H1 (cell line): ENCODE data around the gene SIPA1L3. TPM values are rescaled to one million over a fixed set of nuclear protein-coding genes. Genes with fewer than 3 reads are reported as not detected.

Experiments used
- CTCF ChIA-PET: fragments of 300-600 bp; sonication (Branson Sonifier 250); formaldehyde crosslinking; loops from one replicate; lab custom pipeline; 2021; ENCODE audit not compliant: partially characterized antibody; lab: Charles Lee
- POLR2A ChIA-PET: fragments of 300-600 bp; sonication (Branson Sonifier 250); formaldehyde crosslinking; loops from one replicate; lab custom pipeline; 2021; ENCODE audit warnings: inconsistent platforms; ENCODE audit not compliant: partially characterized antibody; lab: Charles Lee
- DNase-seq, 2 experiments: peaks; one replicate each; pipeline versions ENCODE4 v3.0.0 to v3.0.0-alpha.2; 2010 to 2022; ENCODE audit warnings: low spot score in 2 of 2, low read depth in 1 of 2, mixed read lengths in 1 of 2
- FAIRE-seq: peaks from 2 replicates; lab custom pipeline; 2011; peaks lifted over from hg19 to GRCh38; lab: Jason Lieb, UNC
- H2AFZ ChIP-seq: 2 replicates; pipeline ENCODE4 v1.8.1; 2012; ENCODE audit warnings: low read length, inconsistent platforms
- H2AK5ac ChIP-seq: 2 replicates; pipeline ENCODE4 v1.6.1; 2013; ENCODE audit warnings: low read depth, low read length
- H2BK120ac ChIP-seq: replicated peaks from 2 replicates; pipeline ENCODE3; 2013; ENCODE audit warnings: low read depth, low read length, inconsistent platforms
- H2BK12ac ChIP-seq: 2 replicates; pipeline ENCODE4 v1.6.1; 2013; ENCODE audit warnings: low read depth, low read length
- H2BK15ac ChIP-seq: 2 replicates; pipeline ENCODE4 v1.6.1; 2013; ENCODE audit warnings: low read length
- H2BK20ac ChIP-seq: 2 replicates; pipeline ENCODE4 v1.6.1; 2013; ENCODE audit warnings: low read length
- H2BK5ac ChIP-seq: 2 replicates; pipeline ENCODE4 v1.6.1; 2013; ENCODE audit warnings: low read depth, low read length
- H3K14ac ChIP-seq: 2 replicates; pipeline ENCODE4 v1.6.1; 2013; ENCODE audit warnings: inconsistent platforms; ENCODE audit not compliant: insufficient read length
- H3K18ac ChIP-seq: 2 replicates; pipeline ENCODE4 v1.6.1; 2013; ENCODE audit warnings: low read length; ENCODE audit errors: extremely low read depth
- H3K23ac ChIP-seq: 2 replicates; pipeline ENCODE4 v1.6.1; 2013; ENCODE audit warnings: inconsistent platforms; ENCODE audit not compliant: insufficient read length
- H3K23me2 ChIP-seq: 2 replicates; pipeline ENCODE4 v1.6.1; 2013; ENCODE audit warnings: low read depth, low read length
- H3K27ac ChIP-seq: 2 replicates; pipeline ENCODE4 v1.6.1; 2011; ENCODE audit warnings: low read depth, low read length, inconsistent platforms
- H3K27me3 ChIP-seq, 4 experiments: replicated peaks in 1 of 4; 1 replicate in 1 of 4; 2 replicates in 3 of 4; pipeline versions ENCODE4 v1.6.1 to v1.8.1; 2011 to 2013; ENCODE audit warnings: low read length in 3 of 4, mild to moderate bottlenecking in 3 of 4, inconsistent platforms in 2 of 4, mixed read lengths in 2 of 4, moderate library complexity in 1 of 4; ENCODE audit not compliant: control insufficient read depth in 3 of 4, insufficient read depth in 3 of 4; ENCODE audit errors: extremely low read depth in 1 of 4
- H3K36me3 ChIP-seq, 4 experiments: 2 replicates each; pipeline versions ENCODE4 v1.6.1 to v1.8.1; 2011 to 2013; ENCODE audit warnings: mild to moderate bottlenecking in 4 of 4, low read length in 3 of 4, moderate library complexity in 2 of 4, control low read depth in 1 of 4, inconsistent platforms in 1 of 4; ENCODE audit not compliant: insufficient read depth in 4 of 4, control insufficient read depth in 2 of 4
- H3K4ac ChIP-seq: replicated peaks from 2 replicates; pipeline ENCODE3; 2013; ENCODE audit warnings: low read length, low read depth, mixed read lengths, inconsistent platforms; ENCODE audit not compliant: insufficient read length
- H3K4me1 ChIP-seq, 4 experiments: replicated peaks in 1 of 4; 1 replicate in 1 of 4; 2 replicates in 3 of 4; pipeline versions ENCODE4 v1.6.1 to v1.8.1; 2011 to 2013; ENCODE audit warnings: low read length in 3 of 4, inconsistent platforms in 2 of 4, mixed read lengths in 1 of 4; ENCODE audit not compliant: insufficient read depth in 4 of 4, control insufficient read depth in 3 of 4
- H3K4me2 ChIP-seq, 2 experiments: 2 replicates each; pipeline versions ENCODE4 v1.6.1 to v1.8.1; 2011 to 2013; ENCODE audit warnings: low read depth in 2 of 2, low read length in 2 of 2, control low read depth in 1 of 2, inconsistent platforms in 1 of 2, mild to moderate bottlenecking in 1 of 2; ENCODE audit not compliant: insufficient read depth in 1 of 2
- H3K4me3 ChIP-seq, 4 experiments: fragments of 200-600, 300-600 bp in 1 of 4; sonication (generic), shearing (Covaris generic), sonication (Bioruptor Twin) in 1 of 4; 2 replicates each; pipeline versions ENCODE4 v1.5.1 to v1.8.1; 2011 to 2016; ENCODE audit warnings: low read length in 4 of 4, low read depth in 3 of 4, control low read depth in 2 of 4, inconsistent platforms in 2 of 4, mild to moderate bottlenecking in 2 of 4, mixed read lengths in 1 of 4, moderate library complexity in 1 of 4; ENCODE audit not compliant: insufficient read depth in 2 of 4; ENCODE audit errors: extremely low read depth in 1 of 4
- H3K56ac ChIP-seq: replicated peaks from 2 replicates; pipeline ENCODE3; 2013; ENCODE audit warnings: low read depth, mild to moderate bottlenecking, mixed read lengths, low read length, inconsistent platforms; ENCODE audit not compliant: insufficient read length
- H3K79me1 ChIP-seq: 2 replicates; pipeline ENCODE4 v1.6.1; 2013; ENCODE audit warnings: low read depth, low read length, control low read depth
- H3K79me2 ChIP-seq, 2 experiments: 2 replicates each; pipeline versions ENCODE4 v1.6.1 to v1.8.1; 2012 to 2013; ENCODE audit warnings: low read length in 2 of 2, mild to moderate bottlenecking in 2 of 2, inconsistent platforms in 1 of 2; ENCODE audit not compliant: insufficient read depth in 2 of 2, control insufficient read depth in 1 of 2
- H3K9ac ChIP-seq, 4 experiments: replicated peaks in 1 of 4; 1 replicate in 1 of 4; 2 replicates in 3 of 4; pipeline versions ENCODE4 v1.6.1 to v1.8.1; 2011 to 2013; ENCODE audit warnings: low read depth in 3 of 4, low read length in 3 of 4, control low read depth in 2 of 4, mild to moderate bottlenecking in 2 of 4, moderate library complexity in 2 of 4, inconsistent platforms in 1 of 4; ENCODE audit errors: extremely low read depth in 1 of 4
- H3K9me3 ChIP-seq, 2 experiments: 2 replicates each; pipeline versions ENCODE4 v1.6.1 to v1.8.1; 2012 to 2013; ENCODE audit warnings: mild to moderate bottlenecking in 2 of 2, moderate library complexity in 2 of 2, control low read depth in 1 of 2, inconsistent platforms in 1 of 2, low read depth in 1 of 2, low read length in 1 of 2, mixed read lengths in 1 of 2; ENCODE audit not compliant: insufficient read depth in 2 of 2
- H4K20me1 ChIP-seq, 2 experiments: replicated peaks in 1 of 2; 2 replicates each; pipeline versions ENCODE3 to v1.8.1; 2011 to 2013; ENCODE audit warnings: inconsistent platforms in 2 of 2, low read length in 2 of 2, mild to moderate bottlenecking in 1 of 2; ENCODE audit not compliant: insufficient read depth in 2 of 2, control insufficient read depth in 1 of 2
- H4K5ac ChIP-seq: 2 replicates; pipeline ENCODE4 v1.6.1; 2013; ENCODE audit warnings: low read length, low read depth, mixed read lengths, inconsistent platforms; ENCODE audit not compliant: insufficient read length
- H4K8ac ChIP-seq: 2 replicates; pipeline ENCODE4 v1.8.0; 2013; ENCODE audit warnings: mild to moderate bottlenecking, moderate library complexity, low read length, inconsistent platforms; ENCODE audit not compliant: insufficient read depth; ENCODE audit errors: extremely low read depth
- H4K91ac ChIP-seq: replicated peaks from 2 replicates; pipeline ENCODE3; 2013; ENCODE audit warnings: low read length, mixed read lengths, inconsistent platforms; ENCODE audit not compliant: insufficient read length
- ASH2L ChIP-seq: fragments of 200-600, 300-600 bp; sonication (generic); IDR thresholded peaks from one replicate; pipeline ENCODE4 v1.7.1; 2017; ENCODE audit warnings: low read length
- CEBPB ChIP-seq: IDR thresholded peaks from 2 replicates; pipeline ENCODE4 v1.6.1; 2012; ENCODE audit warnings: low read depth, low read length
- CHD1 ChIP-seq: IDR thresholded peaks from 2 replicates; pipeline ENCODE4 v1.6.1; 2012; ENCODE audit warnings: low read depth, low read length, improper control_type of control experiment
- CHD2 ChIP-seq: IDR thresholded peaks from 2 replicates; pipeline ENCODE4 v1.6.1; 2012; ENCODE audit warnings: low read length, improper control_type of control experiment
- KDM5A ChIP-seq: fragments of 200-600 bp; IDR thresholded peaks from 2 replicates; pipeline ENCODE4 v1.7.1; 2012; ENCODE audit warnings: mild to moderate bottlenecking, low read length, inconsistent platforms, mixed read lengths
- RFX5 ChIP-seq: IDR thresholded peaks from 2 replicates; pipeline ENCODE4 v1.6.1; 2011; ENCODE audit warnings: low read depth, low read length, improper control_type of control experiment, borderline replicate concordance
- RXRA ChIP-seq: IDR thresholded peaks from 2 replicates; pipeline ENCODE4 v1.6.1; 2011; ENCODE audit warnings: low read depth, mild to moderate bottlenecking, low read length, moderate library complexity; ENCODE audit not compliant: insufficient read depth
- SAP30 ChIP-seq: fragments of 300-600 bp; sonication (generic); IDR thresholded peaks from 2 replicates; pipeline ENCODE4 v1.7.1; 2012; ENCODE audit warnings: low read length, moderate library complexity, mild to moderate bottlenecking, inconsistent platforms; ENCODE audit not compliant: insufficient read depth, insufficient replicate concordance
- SP1 ChIP-seq: IDR thresholded peaks from 2 replicates; pipeline ENCODE4 v1.6.1; 2011; ENCODE audit warnings: low read depth, low read length
- SP4 ChIP-seq: IDR thresholded peaks from 2 replicates; pipeline ENCODE4 v1.6.1; 2012; ENCODE audit warnings: low read length, inconsistent platforms
- SRF ChIP-seq: IDR thresholded peaks from 2 replicates; pipeline ENCODE4 v1.6.1; 2011; ENCODE audit warnings: mild to moderate bottlenecking, low read depth, low read length, moderate library complexity
- TAF1 ChIP-seq: IDR thresholded peaks from 2 replicates; pipeline ENCODE4 v1.6.1; 2011; ENCODE audit warnings: mild to moderate bottlenecking, low read depth, low read length
- TAF7 ChIP-seq: optimal IDR thresholded peaks from 2 replicates; pipeline ENCODE3; 2011; ENCODE audit warnings: low read depth, mild to moderate bottlenecking, inconsistent platforms, low read length, moderate library complexity, borderline replicate concordance
- TCF12 ChIP-seq: IDR thresholded peaks from 2 replicates; pipeline ENCODE4 v1.6.1; 2011; ENCODE audit warnings: low read depth, mild to moderate bottlenecking, low read length
- ZNF274 ChIP-seq: IDR thresholded peaks from 2 replicates; pipeline ENCODE4 v1.7.0; 2012; ENCODE audit warnings: low read length, borderline replicate concordance; ENCODE audit errors: extremely low read depth
- WGBS, 2 experiments: shearing (Covaris generic) in 1 of 2; methylation state at CpG; one replicate each; pipeline versions ENCODE4 v1.1.6 to v1.1.7; 2013 to 2015; ENCODE audit warnings: low lambda C conversion rate in 2 of 2, mixed read lengths in 2 of 2, inconsistent platforms in 1 of 2, low coverage in 1 of 2, missing lambda C conversion rate in 1 of 2; ENCODE audit not compliant: insufficient replicate concordance in 2 of 2, insufficient coverage in 1 of 2, insufficient read length in 1 of 2; ENCODE audit errors: extremely low coverage in 1 of 2, missing lambda C conversion rate in 1 of 2; 5-methylcytosine and 5-hydroxymethylcytosine counted together
- polyA plus RNA-seq, 7 experiments: library from polyadenylated mRNA; depleted of rRNA in 3 of 7; stranded (reverse) in 5 of 7; unstranded in 2 of 7; fragments of >200 nt in 5 of 7; fragments of 200-250 nt in 2 of 7; gene quantifications; 1 replicate in 5 of 7; 2 replicates in 1 of 7; 4 replicates in 1 of 7; pipeline versions ENCODE4 v1.2.1 to v1.2.3, GENCODE V29; 2011 to 2013; ENCODE audit warnings: missing spikeins in 2 of 7, mixed read lengths in 2 of 7
- total RNA-seq: library from RNA; stranded (reverse); fragmentation: NEBNext Ultra II Directional; extraction: Animal tissue kit (Norgen Biotek cat#: 25700); gene quantifications from 2 replicates; pipeline ENCODE4 v1.2.1, GENCODE V29; 2021
- TF ChIP-seq, protein P1 (sequence below): IDR thresholded peaks from 2 replicates; pipeline ENCODE4 v1.6.1; 2012; ENCODE audit warnings: inconsistent platforms

Gene SIPA1L3
- total and polyA plus RNA-seq, 2 of the 8 experiments (the other 6 are each of a cell fraction or from before 2014, with no cell fraction given) = 15.0 to 54.9 TPM

DNA sequence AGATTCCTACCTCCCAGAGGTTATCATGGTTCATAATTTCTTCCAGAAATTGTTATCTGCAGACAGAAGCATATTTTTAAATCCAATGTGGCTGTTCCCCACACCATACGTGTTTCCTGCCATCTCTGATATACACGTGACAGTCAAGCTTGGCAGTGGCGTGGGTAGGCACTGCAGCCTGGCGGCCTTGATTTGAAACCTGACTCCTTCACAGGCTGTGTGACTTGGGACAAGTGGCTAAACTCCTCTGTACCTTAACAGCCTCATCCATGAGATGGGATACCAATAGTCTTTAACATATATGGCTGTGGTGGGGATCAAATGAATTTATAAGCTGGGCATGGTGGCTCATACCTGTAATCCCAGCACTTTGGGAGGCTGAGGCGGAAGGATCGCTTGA lies 283.8 kb downstream of the SIPA1L3 start:
- H4K91ac ChIP-seq = no peak overlapping the region
- H2AK5ac ChIP-seq = no peak overlapping the region
- no peak overlapping the region for H3K56ac ChIP-seq
- no peak overlapping the region for H3K4me2 ChIP-seq
- H3K27me3 ChIP-seq = no peaks in the 10 kb centered on the region
- no peaks in the 10 kb centered on the region for H3K79me1 ChIP-seq
- H4K20me1 ChIP-seq = no peaks in the 10 kb centered on the region
- no peak overlapping the region for H3K23ac ChIP-seq
- ChIA-PET CTCF (interaction anchor here (0.6 to 2.0 kb wide), 3 partner anchors 19 to 56 kb away, joined by 3 to 11 read pairs (median 3); no protein-coding TSS in a partner anchor), POLR2A (interaction anchor here (0.9 kb wide), 1 partner anchor 19 kb away, joined by 3 read pairs; no protein-coding TSS in a partner anchor)
- H4K5ac ChIP-seq = no peak overlapping the region
- H3K4me1 ChIP-seq = no peaks in the 10 kb centered on the region; a peak in 1 of 7 replicates
- H4K8ac ChIP-seq = no peak overlapping the region
- H2AFZ ChIP-seq = no peak overlapping the region
- no peak overlapping the region for H2BK120ac ChIP-seq
- 98% methylated on average over 6 of the region's 6 CpGs; no CpG with 5 or more reads in 1 of the 2 experiments for WGBS, 2 experiments
- H3K14ac ChIP-seq = no peak overlapping the region
- DNase-seq (no peak), FAIRE-seq (no peak)
- no peak overlapping the region for H2BK15ac ChIP-seq
- H2BK20ac ChIP-seq = no peak overlapping the region
- H3K4ac ChIP-seq = no peak overlapping the region
- H3K9ac ChIP-seq = no peak overlapping the region
- H3K18ac ChIP-seq = no peak overlapping the region
- H3K79me2 ChIP-seq = no peaks in the 10 kb centered on the region
- H3K36me3 ChIP-seq = peaks cover 0 to 3% (median 0%) of the 10 kb centered on the region in 4 experiments; a peak in 4 of 8 replicates
- H3K9me3 ChIP-seq = no peaks in the 10 kb centered on the region
- no peak overlapping the region for H2BK5ac ChIP-seq
- H3K27ac ChIP-seq = no peak overlapping the region
- H3K23me2 ChIP-seq = no peaks in the 10 kb centered on the region; the same call in 1 of the 2 replicates
- no peak overlapping the region for H3K4me3 ChIP-seq
- H2BK12ac ChIP-seq = no peak overlapping the region
- TF ChIP-seq SAP30 (no peak), TAF7 (no peak), CEBPB (no peak), ASH2L (no peak), TCF12 (no peak), RXRA (no peak), SP4 (no peak), RFX5 (no peak), SP1 (no peak), ZNF274 (no peak), TAF1 (no peak), CHD1 (no peak), CHD2 (no peak), SRF (no peak), KDM5A (no peak)
- TF ChIP-seq, protein P1, sequence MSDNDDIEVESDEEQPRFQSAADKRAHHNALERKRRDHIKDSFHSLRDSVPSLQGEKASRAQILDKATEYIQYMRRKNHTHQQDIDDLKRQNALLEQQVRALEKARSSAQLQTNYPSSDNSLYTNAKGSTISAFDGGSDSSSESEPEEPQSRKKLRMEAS = no peak
